LNCaP clone FGC (cell line): Measurements from ENCODE around the gene EML6.
A peak's percentile ranks its signal among the peaks of the same experiment; 100 is the strongest.

Source experiments
- DNase-seq: peaks from one replicate; pipeline ENCODE4 v3.0.0-alpha.2; 2011; ENCODE audit warnings: low read depth
- H3K4me3 ChIP-seq: 2 replicates; pipeline ENCODE4 v1.5.1; 2011; ENCODE audit warnings: mild to moderate bottlenecking, low read depth, low read length, control low read depth
- CTCF ChIP-seq: IDR thresholded peaks from 2 replicates; pipeline ENCODE4 v1.5.1; 2012; ENCODE audit warnings: mild to moderate bottlenecking; ENCODE audit not compliant: control insufficient read depth, insufficient read depth; ENCODE audit errors: extremely low read depth

Gene EML6

GRCh38 chr2:54726940-54727339, 3.5 kb downstream of the EML6 start:
- H3K4me3 ChIP-seq, result no peak overlapping the region
- TF ChIP-seq CTCF, result no peak
- no peak for DNase-seq

- TF ChIP-seq CTCF, result no peak
- DNase-seq, result no peak
- H3K4me3 ChIP-seq, result no peak overlapping the region
Observed at GRCh38 chr2:54728669-54729120, 5.2 kb downstream of the EML6 start.

- H3K4me3 ChIP-seq, result no peak overlapping the region
- TF ChIP-seq CTCF, result no peak
Observed at GRCh38 chr2:54735636-54736035, 12.2 kb downstream of the EML6 start.

GRCh38 chr2:54738281-54738680, 14.8 kb downstream of the EML6 start:
- no peak for TF ChIP-seq CTCF
- no peak overlapping the region for H3K4me3 ChIP-seq
- DNase-seq, result no peak

More at GRCh38 chr2:54735636-54736035, 12.2 kb downstream of the EML6 start:
- no peak for DNase-seq

- TF ChIP-seq CTCF, result no peak
- H3K4me3 ChIP-seq, result no peak overlapping the region
Observed at GRCh38 chr2:54740333-54740732, 16.9 kb downstream of the EML6 start.

GRCh38 chr2:54741250-54741649, 17.8 kb downstream of the EML6 start:
- DNase-seq, result no peak
- H3K4me3 ChIP-seq, result no peak overlapping the region
- TF ChIP-seq CTCF, result no peak

More at GRCh38 chr2:54740333-54740732, 16.9 kb downstream of the EML6 start:
- no peak for DNase-seq

GRCh38 chr2:54750040-54750439, 26.6 kb downstream of the EML6 start:
- H3K4me3 ChIP-seq, result no peak overlapping the region
- peak; percentile 13 for DNase-seq
- no peak for TF ChIP-seq CTCF
